Fibroblast of the conjunctiva (primary cell): ENCODE data around the gene STXBP1.
A peak's percentile ranks its signal among the peaks of the same experiment; 100 is the strongest.
"Not testable (repeated sequence)": the region's sequence is repeated elsewhere in the genome, so short reads cannot be mapped to it uniquely, and the experiment has no call there.

ENCODE experiments used
- DNase-seq: peaks from one replicate; pipeline ENCODE4 v3.0.0-alpha.2; 2010; ENCODE audit warnings: low read depth

STXBP1 gene

GRCh38 chr9:127614961-127615360 lies 2.9 kb downstream of the STXBP1 start:
- DNase-seq: no peak

- DNase-seq: not testable (repeated sequence)
Measured at GRCh38 chr9:127621339-127621970, 9.4 kb downstream of the STXBP1 start.

- DNase-seq: no peak
Measured at GRCh38 chr9:127626752-127627493, 14.8 kb downstream of the STXBP1 start.

GRCh38 chr9:127627494-127627855 lies 15.4 kb downstream of the STXBP1 start:
- DNase-seq: no peak

GRCh38 chr9:127628758-127629467 lies 16.8 kb downstream of the STXBP1 start:
- DNase-seq: no peak

DNA sequence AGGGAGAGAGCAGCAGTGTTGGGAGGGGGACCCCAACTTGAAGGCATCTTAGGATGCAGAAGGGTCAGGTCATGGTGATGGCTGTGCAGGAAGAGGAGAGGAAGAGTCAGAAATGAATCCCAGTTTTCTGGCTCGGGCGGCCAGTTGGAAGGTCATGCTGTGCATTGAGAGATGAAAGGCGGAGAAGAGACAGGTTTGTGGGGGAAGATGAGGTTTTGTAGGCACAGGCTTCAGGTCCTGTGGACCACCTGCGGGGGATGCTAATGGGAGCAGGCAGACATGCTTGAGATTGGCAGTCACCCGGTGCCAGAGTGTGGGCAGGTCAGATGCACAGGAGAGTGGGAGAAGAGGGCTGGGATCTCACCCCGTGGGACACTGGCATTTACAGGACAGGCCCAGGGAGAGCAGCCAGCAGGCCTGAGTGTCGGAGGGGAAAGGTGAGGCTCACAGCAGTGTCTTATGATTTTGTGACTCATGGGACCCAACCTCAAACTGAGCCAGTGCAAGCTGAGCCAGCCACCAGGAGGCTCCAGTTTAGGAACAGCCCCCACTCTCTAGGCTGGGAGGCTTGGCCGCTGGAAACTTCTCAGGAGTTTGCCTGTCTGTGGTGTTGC lies 17.5 kb downstream of the STXBP1 start:
- no peak for DNase-seq

GRCh38 chr9:127633216-127633862 lies 21.3 kb downstream of the STXBP1 start:
- no peak for DNase-seq

GRCh38 chr9:127634021-127634420 lies 21.9 kb downstream of the STXBP1 start:
- no peak for DNase-seq

GRCh38 chr9:127634698-127635097 lies 22.6 kb downstream of the STXBP1 start:
- no peak for DNase-seq

GRCh38 chr9:127635201-127635735 lies 23.2 kb downstream of the STXBP1 start:
- DNase-seq: no peak

- DNase-seq: peak; percentile 85
Measured at GRCh38 chr9:127637322-127637847, 25.3 kb downstream of the STXBP1 start.

DNA sequence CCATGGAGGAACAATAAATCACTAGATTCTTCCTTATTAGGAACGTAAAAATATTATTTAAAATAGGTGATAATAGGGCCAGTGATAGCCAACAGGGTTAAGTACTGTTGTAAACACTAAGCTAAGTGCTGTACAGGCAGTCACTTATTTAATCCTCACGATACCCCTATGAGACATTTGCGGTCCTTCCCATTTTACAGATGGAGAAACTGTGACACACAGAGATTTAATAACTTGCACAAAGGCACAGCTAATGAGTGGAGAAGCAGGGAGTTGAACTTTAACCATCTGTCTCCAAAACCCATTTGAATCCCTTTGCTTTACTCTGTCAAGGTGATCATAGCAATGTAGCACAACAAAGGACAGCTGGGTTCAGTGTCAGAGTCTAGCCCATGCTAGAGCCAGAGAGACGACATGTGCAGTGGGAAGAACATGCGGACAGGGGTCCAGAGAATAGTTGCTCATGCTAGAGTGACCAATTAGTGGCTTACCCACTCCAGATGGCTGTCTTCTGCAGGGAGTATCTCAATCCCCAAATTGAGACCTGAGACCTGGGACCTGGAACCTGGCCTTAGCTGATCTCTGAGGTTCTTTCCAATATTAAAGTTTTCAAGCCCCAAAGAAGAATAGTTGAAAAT lies 28.9 kb downstream of the STXBP1 start:
- no peak for DNase-seq

- DNase-seq: no peak
Measured at GRCh38 chr9:127642082-127642740, 30.1 kb downstream of the STXBP1 start.

DNA sequence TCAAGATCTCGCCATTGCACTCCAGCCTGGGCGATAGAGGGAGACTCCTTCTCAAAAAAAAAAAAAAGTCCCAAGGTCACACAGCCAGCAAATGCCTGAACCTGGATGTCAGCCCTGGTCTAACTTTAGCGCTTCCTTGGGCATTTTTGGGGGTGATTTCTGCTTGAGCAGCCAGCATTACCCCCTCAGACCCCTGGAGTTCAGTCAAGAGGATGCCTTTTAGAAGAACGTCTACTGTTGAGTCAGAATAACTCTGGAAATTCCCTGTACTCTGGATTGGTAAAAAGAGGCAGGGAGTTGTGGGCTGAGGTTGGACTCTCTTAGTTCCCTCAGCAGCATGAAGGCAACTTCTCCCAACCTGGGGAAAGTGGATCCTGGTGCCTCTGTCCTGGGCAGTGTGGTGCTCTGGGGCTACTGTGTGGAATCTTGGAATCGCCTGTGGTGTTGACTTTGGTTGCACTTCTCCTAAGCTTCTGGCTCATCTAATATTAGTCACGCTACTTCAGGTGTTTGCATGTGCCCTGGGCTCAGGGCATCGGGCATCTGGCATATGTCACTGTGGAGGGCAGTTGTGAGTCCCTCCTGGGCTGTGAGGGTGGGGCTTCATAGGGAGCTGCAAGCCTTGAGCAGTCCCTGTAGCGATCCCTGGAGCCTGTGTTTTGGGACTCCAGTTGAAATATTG lies 32.2 kb downstream of the STXBP1 start:
- DNase-seq: no peak

- DNase-seq: no peak
Measured at GRCh38 chr9:127644943-127645342, 32.9 kb downstream of the STXBP1 start.

DNA sequence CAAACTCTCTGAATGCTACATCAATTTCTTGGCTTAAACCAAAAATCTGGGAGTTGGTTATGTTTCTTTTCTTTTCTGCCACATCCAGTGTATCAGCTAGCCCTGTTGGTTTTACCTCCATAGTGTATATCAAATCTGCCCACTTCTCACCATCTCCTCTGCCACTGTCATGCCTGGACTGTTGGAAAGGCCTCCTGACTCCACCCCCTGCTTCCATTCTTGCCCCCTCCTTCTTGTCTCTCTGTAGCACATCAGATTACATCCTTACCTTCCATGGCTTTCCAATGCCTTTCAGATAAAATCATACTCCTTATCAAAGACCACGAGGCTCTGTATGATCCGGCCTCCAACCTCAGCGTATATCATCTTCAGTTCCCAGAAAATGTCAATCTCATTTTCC lies 35.4 kb downstream of the STXBP1 start:
- no peak for DNase-seq

- no peak for DNase-seq
Measured at GRCh38 chr9:127650518-127650917, 38.4 kb downstream of the STXBP1 start.

DNA sequence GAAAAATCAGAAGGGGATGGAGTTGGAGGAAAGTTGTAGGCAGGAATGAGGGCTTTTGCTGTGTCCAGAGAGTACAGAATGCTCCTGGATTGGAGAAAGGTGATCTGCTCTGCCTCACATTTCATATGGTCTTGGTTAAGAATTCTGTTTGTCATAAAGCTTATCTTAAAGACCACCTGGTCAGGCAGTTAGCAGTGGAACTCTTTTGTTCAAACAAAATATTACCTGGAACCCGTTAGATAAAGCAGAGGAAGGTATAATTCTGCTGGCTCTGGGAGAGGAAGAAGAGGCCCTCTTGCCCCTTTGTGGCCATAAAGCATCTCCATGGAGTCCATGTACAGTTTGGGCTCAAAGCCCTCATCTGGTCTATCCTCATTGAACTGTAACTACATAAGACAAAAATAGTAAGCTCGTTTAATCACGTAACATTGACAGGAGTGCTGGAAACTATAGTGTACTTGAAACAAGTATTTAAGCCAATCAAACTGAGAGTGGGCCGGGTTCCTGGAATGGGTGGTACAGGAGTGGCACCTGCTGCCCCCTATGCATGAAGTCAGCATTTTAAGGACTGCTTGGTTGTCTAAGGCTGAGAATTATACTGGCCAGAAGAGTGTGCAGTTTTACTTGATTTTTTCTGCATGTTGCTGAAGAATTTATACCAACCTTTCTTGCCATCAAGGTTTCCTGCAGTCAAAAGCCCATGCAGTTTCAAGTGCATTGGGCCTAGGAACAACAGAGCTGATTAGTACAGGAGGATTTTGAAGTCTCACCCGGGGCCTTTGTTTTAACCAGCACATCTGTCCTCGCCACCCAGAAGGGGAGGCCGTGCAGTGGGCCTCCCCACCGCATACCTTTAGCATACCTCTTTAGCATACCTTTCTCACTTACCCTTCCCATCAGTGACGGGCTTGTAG lies 39.9 kb downstream of the STXBP1 start:
- no peak for DNase-seq

DNA sequence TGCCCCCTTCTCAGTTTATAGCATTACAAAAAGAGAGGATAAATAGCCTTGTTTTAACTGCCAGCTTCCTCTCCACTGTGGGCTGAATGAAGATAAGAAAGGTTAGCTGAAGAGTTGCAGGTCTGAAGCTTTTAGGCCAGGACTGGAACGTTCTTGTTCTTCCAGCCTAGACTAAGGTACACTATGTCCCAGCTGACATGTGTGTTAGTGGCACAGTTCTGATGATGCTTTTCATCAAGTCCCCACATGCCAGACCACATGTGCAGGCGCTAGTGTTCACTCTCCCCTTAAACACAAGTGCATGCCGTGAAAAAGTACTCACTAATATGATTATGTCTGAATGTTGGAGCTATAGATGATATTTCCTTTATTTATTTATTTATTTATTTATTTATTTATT lies 40.7 kb downstream of the STXBP1 start:
- DNase-seq: no peak
